Femur (tissue), 1 donor: Measurements from ENCODE around the gene BICDL1.
"Not testable (repeated sequence)": the region's sequence is repeated elsewhere in the genome, so short reads cannot be mapped to it uniquely, and the experiment has no call there.

Experiments used
- DNase-seq: peaks from one replicate; pipeline ENCODE4 v3.0.0-alpha.2; 2017

The BICDL1 gene, protein sequence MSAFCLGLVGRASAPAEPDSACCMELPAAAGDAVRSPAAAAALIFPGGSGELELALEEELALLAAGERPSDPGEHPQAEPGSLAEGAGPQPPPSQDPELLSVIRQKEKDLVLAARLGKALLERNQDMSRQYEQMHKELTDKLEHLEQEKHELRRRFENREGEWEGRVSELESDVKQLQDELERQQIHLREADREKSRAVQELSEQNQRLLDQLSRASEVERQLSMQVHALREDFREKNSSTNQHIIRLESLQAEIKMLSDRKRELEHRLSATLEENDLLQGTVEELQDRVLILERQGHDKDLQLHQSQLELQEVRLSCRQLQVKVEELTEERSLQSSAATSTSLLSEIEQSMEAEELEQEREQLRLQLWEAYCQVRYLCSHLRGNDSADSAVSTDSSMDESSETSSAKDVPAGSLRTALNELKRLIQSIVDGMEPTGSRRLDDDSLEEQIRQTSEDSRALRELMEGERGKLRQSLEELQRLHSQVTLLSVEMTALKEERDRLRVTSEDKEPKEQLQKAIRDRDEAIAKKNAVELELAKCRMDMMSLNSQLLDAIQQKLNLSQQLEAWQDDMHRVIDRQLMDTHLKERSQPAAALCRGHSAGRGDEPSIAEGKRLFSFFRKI

GRCh38 chr12:119988472-119989360 is at the start of gene BICDL1:
Gene BICDL1 (plus strand): TSS chr12:119989236. CDS start chr12:119989869, 633 bp downstream.
- DNase-seq, result peak; percentile 36

GRCh38 chr12:119940897-119941296 is 48.1 kb upstream of the BICDL1 start:
- DNase-seq, result no peak

- DNase-seq, result no peak
Measured at GRCh38 chr12:119942386-119942785, 46.6 kb upstream of the BICDL1 start.

DNA sequence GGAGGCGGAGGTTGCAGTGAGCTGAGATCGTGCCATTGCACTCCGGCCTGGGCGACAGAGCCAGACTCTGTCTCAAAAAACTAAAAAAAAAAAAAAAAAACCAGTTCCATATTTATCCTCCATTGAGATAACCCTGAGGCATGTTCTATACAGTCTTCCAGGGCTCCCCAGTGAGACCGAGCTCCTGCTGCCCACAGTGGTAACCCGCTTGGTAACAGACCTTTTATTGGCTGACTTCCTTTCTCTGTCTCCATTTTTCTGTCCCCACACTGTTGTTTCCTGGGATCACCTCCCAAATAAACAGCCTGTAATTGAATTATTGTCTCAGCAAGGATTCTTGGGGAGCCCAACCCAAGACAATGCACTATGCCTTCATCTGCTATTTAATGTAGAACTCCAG is 42.8 kb upstream of the BICDL1 start:
- no peak for DNase-seq

GRCh38 chr12:119949145-119949544 is 39.9 kb upstream of the BICDL1 start:
- DNase-seq, result no peak

- no peak for DNase-seq
Measured at GRCh38 chr12:119949594-119949993, 39.4 kb upstream of the BICDL1 start.

GRCh38 chr12:119956047-119956446 is 33.0 kb upstream of the BICDL1 start:
- DNase-seq, result no peak

DNA sequence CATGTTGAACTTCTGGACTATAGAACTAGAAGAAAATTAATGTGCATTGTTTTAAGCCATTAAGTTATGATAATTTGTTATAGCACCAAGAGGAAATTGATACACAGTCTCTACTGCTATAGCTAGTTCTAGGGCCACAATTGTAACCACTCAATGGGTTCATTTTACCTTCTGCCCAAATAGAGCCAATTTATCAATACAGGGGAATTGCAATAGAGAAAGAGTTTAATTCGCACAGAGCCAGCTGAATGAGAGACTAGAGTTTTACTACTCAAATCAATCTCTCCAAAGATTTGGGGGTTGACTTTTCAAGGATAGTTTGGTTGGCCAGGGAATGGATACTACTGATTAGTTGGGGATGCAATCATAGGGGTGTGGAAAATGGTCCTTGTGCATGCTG is 31.9 kb upstream of the BICDL1 start:
- no peak for DNase-seq

GRCh38 chr12:119959435-119959834 is 29.6 kb upstream of the BICDL1 start:
- DNase-seq, result no peak

DNA sequence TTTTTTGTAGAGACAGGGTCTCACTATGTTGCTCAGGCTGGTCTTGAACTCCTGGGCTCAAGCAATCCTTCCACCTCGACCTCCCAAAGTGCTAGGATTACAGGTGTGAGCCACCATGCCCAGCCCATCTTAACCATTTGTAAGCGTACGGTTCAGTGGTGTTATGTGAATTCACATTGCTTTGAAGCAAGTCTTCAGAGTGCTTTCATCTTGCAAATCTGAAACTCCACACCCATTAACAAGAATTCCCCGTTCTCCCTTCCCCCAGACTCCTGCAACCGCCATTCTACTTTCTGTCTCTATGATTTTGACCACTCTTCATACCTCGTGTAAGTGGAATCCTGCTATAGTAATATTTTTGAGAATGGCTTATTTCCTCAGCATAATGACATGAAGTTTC is 24.9 kb upstream of the BICDL1 start:
- DNase-seq, result no peak

DNA sequence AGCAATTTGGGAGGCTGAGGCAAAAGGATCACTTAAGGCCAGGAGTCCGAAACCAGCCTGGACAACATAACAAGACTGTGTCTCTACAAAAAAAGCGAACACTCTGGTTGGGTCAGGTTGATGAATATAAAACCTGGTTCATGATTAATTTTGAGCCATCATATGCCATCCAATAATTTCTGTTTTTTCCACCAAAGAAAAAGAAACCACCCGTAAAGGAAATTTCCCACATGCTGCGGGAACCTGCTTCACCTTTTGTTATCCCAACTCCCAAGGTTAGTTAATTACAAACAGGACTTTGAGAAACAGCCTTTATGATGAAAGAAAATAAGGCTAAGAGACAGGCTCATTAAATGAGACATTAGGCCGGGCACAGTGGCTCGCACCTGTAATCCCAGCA is 24.1 kb upstream of the BICDL1 start:
- DNase-seq, result no peak

DNA sequence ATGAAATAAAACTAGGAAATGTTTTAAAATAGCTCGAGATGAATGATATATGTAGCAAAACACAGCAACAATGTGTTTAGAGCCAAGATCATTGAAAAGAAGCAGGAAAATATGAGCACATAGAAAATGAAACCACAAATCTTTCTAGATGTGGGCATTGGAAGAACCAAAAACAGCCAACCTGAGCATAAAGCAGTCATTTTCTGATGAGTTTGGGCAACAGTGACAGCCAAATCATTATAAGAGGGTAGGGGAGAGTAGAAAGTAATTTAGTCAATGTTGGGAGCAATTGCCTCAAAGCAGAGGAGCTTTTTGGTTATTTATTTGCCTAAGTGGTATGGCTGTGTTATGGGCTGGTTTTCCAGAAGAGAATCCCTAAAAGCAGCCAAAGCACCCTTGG is 8.8 kb upstream of the BICDL1 start:
- DNase-seq, result no peak

DNA sequence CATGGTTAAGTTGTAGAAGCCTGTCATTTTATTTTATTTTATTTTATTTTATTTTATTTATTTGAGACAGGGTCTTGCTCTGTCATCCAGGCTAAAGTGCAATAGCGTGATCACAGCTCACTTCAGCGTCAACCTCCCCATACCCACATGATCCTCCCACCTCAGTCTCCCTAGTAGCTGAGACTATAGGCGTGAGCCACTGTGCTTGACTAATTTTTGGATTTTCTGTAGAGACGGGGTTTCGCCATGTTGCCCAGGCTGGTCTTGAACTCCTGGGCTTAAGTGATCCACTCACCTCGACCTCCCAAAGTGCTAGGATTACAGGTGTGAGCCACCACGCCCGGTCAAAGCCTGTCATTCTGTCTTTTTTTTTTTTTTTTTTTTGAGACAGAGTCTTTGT is 8.3 kb upstream of the BICDL1 start:
- not testable (repeated sequence) for DNase-seq

DNA sequence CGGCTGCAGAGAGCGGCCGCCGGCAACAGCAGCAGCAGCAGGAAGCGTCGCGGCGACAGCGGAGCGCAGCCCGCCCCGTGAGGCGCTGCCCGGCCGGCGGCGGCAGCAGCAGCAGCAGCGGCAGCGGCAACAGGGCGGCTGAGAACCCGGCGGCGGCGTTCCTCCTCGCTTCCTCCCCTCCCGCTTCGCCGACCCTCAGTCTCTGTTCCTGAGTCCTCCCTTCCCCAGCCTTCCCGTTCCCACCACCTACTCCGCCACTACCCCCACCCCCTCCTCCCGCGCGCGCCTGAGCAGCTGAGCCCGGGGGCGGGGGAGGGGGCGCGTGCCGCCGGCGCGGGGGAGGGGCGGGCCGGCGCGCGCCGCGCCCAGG is 310 bp downstream of the BICDL1 start:
- peak; percentile 39 for DNase-seq

GRCh38 chr12:119989731-119990381 is 820 bp downstream of the BICDL1 start:
- peak; percentile 87 for DNase-seq

GRCh38 chr12:119990382-119990874 is 1.4 kb downstream of the BICDL1 start:
- no peak for DNase-seq

- DNase-seq, result no peak
Measured at GRCh38 chr12:119992129-119992705, 3.2 kb downstream of the BICDL1 start.

DNA sequence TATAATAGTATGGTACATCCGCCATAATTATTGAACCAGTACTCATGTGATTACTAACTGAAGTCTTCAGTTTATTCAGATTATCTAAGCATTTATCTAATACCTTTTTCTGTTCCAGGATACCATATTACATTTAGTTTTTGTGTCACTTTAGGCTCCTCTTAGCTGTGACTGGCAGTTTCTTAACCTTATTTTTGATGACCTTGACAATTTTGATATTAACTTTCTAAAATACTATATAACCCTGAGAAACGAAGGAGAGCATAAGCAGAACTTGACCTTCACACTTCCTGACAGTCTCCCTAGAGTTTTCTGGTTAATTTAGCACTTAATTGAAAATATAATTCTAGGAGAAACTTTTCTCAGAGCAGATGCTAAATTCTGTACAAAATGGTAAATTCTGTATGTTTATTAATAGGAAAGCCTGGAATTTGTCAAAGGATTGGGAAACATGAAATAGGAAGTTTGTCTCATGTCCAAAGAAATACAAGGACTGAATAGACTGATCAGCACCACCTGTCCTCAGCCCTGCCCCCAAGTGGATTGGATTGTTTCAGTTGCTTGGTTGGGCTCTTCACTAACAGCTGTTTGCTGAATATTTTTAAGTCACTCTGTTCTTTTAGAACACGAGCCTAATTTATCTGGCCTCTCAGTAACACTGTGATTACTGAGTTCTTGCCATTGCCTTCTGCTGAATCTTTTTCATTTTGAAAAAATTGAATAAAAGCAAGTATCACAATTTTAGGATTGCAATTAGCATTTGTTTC is 6.0 kb downstream of the BICDL1 start:
- DNase-seq, result no peak

GRCh38 chr12:119996417-119996816 is 7.4 kb downstream of the BICDL1 start:
- DNase-seq, result no peak

DNA sequence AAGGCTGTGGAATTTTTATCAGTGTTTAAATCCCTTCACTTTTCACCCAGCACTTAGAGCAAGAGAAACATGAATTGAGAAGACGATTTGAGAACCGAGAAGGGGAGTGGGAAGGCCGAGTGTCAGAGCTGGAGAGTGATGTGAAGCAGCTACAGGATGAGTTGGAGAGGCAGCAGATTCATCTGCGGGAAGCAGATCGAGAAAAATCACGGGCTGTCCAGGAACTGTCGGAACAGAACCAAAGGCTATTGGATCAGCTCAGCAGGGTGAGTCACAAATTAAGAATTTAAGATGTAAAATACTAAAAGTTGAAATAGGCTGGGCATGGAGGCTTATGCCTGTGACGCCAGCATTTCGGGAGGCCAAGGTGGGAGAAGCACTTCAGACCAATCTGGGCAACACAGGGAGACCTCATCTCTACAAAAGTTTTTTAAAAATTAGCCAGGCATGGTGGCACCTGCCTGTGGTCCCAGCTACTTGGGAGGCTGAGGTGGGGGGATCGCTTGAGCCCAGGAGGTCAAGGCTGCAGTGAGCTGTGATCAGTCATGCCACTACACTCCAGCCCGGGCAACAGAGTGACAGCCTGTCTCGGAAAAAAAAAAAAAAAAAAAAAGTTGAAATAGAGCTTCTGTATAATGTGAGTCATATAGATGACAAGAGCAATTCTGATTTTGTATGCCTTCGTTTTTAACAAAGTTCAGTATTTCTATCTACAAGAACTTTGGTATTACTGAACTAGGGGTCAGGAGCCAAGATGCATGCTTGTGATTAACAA is 9.6 kb downstream of the BICDL1 start:
- no peak for DNase-seq

DNA sequence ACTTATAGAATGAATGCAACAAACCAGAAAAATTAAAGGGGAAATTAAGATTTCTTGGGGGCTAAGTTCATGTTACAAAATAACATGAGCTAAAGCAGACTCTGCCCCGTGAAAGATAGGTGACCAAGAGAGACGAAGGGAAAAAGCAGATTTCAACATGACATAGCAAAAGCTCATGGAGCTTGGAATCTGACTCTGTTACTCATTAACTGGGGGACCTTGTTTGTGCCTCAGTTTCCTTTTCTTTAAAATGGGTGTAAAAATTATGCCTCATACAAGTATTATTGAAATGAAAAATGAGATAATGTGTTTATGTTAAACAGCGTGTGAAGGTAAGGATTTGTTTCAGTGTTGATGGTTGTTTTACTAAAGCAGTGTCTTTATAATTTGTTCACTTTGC is 11.5 kb downstream of the BICDL1 start:
- DNase-seq, result no peak
